Thyroid gland (tissue), 4 donors: ENCODE results near the gene RNASEH2B.

Experiments used
- CTCF ChIP-seq, 6 experiments: fragments of 200-600 bp in 3 of 6; fragments of 450-650 bp in 3 of 6; sonication (generic) in 3 of 6; IDR thresholded peaks; one replicate each; pipeline ENCODE4 v1.5.1; 2016 to 2019; ENCODE audit warnings: antibody characterized with exemption in 6 of 6, mild to moderate bottlenecking in 2 of 6, inconsistent platforms in 1 of 6, moderate library complexity in 1 of 6
- POLR2A ChIP-seq, 2 donors: fragments of 450-650 bp; IDR thresholded peaks; one replicate each; pipeline ENCODE4 v1.6.1; 2017; ENCODE audit warnings: antibody characterized with exemption in 2 of 2, mild to moderate bottlenecking in 2 of 2, moderate library complexity in 1 of 2

GRCh38 chr13:50912851-50913250, 3.3 kb downstream of the RNASEH2B start:
- TF ChIP-seq CTCF (IDR thresholded peaks at IDR 0.05) (no peak), POLR2A (IDR thresholded peaks at IDR 0.05) (no peak)
